Superior temporal gyrus (tissue), 1 donor: ENCODE data around the gene PRKAG2.
"Not testable (repeated sequence)": the region's sequence is repeated elsewhere in the genome, so short reads cannot be mapped to it uniquely, and the experiment has no call there.

Experiments
- DNase-seq: peaks from one replicate; pipeline ENCODE4 v3.0.0-alpha.2; 2016; ENCODE audit errors: extremely low spot score

The PRKAG2 gene

GRCh38 chr7:151834271-151835035 lies 42.5 kb downstream of the PRKAG2 start:
- no peak for DNase-seq

- no peak for DNase-seq
Measured at GRCh38 chr7:151833691-151834090, 43.2 kb downstream of the PRKAG2 start.

- DNase-seq: no peak
Measured at GRCh38 chr7:151833213-151833651, 43.7 kb downstream of the PRKAG2 start.

GRCh38 chr7:151832656-151833055 lies 44.3 kb downstream of the PRKAG2 start:
- no peak for DNase-seq

GRCh38 chr7:151832138-151832537 lies 44.8 kb downstream of the PRKAG2 start:
- DNase-seq: no peak

GRCh38 chr7:151831606-151832005 lies 45.3 kb downstream of the PRKAG2 start:
- no peak for DNase-seq

- DNase-seq: no peak
Measured at GRCh38 chr7:151830121-151830830, 46.6 kb downstream of the PRKAG2 start.

- no peak for DNase-seq
Measured at GRCh38 chr7:151829707-151830106, 47.2 kb downstream of the PRKAG2 start.

GRCh38 chr7:151827620-151828019 lies 49.3 kb downstream of the PRKAG2 start:
- no peak for DNase-seq

- not testable (repeated sequence) for DNase-seq
Measured at GRCh38 chr7:151826316-151826715, 50.6 kb downstream of the PRKAG2 start.

- DNase-seq: no peak
Measured at GRCh38 chr7:151825721-151826120, 51.2 kb downstream of the PRKAG2 start.

- DNase-seq: no peak
Measured at GRCh38 chr7:151824373-151824933, 52.5 kb downstream of the PRKAG2 start.

GRCh38 chr7:151823566-151824372 lies 53.1 kb downstream of the PRKAG2 start:
- DNase-seq: peak; percentile 31

GRCh38 chr7:151822541-151823181 lies 54.3 kb downstream of the PRKAG2 start:
- no peak for DNase-seq

GRCh38 chr7:151821806-151822540 lies 54.9 kb downstream of the PRKAG2 start:
- DNase-seq: no peak

GRCh38 chr7:151821226-151821625 lies 55.7 kb downstream of the PRKAG2 start:
- DNase-seq: no peak

- no peak for DNase-seq
Measured at GRCh38 chr7:151820491-151821105, 56.3 kb downstream of the PRKAG2 start.

- DNase-seq: no peak
Measured at GRCh38 chr7:151819866-151820265, 57.0 kb downstream of the PRKAG2 start.

- DNase-seq: no peak
Measured at GRCh38 chr7:151818674-151819519, 58.0 kb downstream of the PRKAG2 start.
